ENCODE measurements around the gene KLK15.

The KLK15 gene

GRCh38 chr19:50815439-50815838 is 17.9 kb downstream of the KLK15 start:
- TF ChIP-seq REST (IDR thresholded peaks at IDR 0.05; ENCODE audit: insufficient read depth in 1 of 2, low read depth in 2 of 2, low read length in 2 of 2) (no peak), SIN3A (IDR thresholded peaks at IDR 0.05; ENCODE audit: borderline replicate concordance, insufficient read depth, low read length) (no peak)

GRCh38 chr19:50814883-50815282 is 18.5 kb downstream of the KLK15 start:
- no peak for TF ChIP-seq FOXP2 (optimal IDR thresholded peaks at IDR 0.05; ENCODE audit: borderline replicate concordance, extremely low read depth, extremely low read length, insufficient read depth)
- no peak for TF ChIP-seq TAF1 (IDR thresholded peaks at IDR 0.05; ENCODE audit: borderline replicate concordance, insufficient read depth, low read length)
- TF ChIP-seq SIN3A (IDR thresholded peaks at IDR 0.05; ENCODE audit: borderline replicate concordance, insufficient read depth, low read length), result no peak
- no peak for TF ChIP-seq REST (IDR thresholded peaks at IDR 0.05; ENCODE audit: insufficient read depth in 1 of 2, low read depth in 2 of 2, low read length in 2 of 2)
- TF ChIP-seq POLR2AphosphoS5 (IDR thresholded peaks at IDR 0.05; ENCODE audit: low read depth, low read length), result no peak

- TF ChIP-seq REST (IDR thresholded peaks at IDR 0.05; ENCODE audit: insufficient read depth in 1 of 2, low read depth in 2 of 2, low read length in 2 of 2), result no peak
- no peak for TF ChIP-seq POLR2AphosphoS5 (IDR thresholded peaks at IDR 0.05; ENCODE audit: low read depth, low read length)
- no peak for TF ChIP-seq FOXP2 (optimal IDR thresholded peaks at IDR 0.05; ENCODE audit: borderline replicate concordance, extremely low read depth, extremely low read length, insufficient read depth)
- no peak for TF ChIP-seq TAF1 (IDR thresholded peaks at IDR 0.05; ENCODE audit: borderline replicate concordance, insufficient read depth, low read length)
- no peak for TF ChIP-seq SIN3A (IDR thresholded peaks at IDR 0.05; ENCODE audit: borderline replicate concordance, insufficient read depth, low read length)
Measured at GRCh38 chr19:50812474-50812873, 20.9 kb downstream of the KLK15 start.

GRCh38 chr19:50808856-50809255 is 24.5 kb downstream of the KLK15 start:
- TF ChIP-seq TAF1 (IDR thresholded peaks at IDR 0.05; ENCODE audit: borderline replicate concordance, insufficient read depth, low read length), result no peak
- no peak for TF ChIP-seq SIN3A (IDR thresholded peaks at IDR 0.05; ENCODE audit: borderline replicate concordance, insufficient read depth, low read length)
- no peak for TF ChIP-seq FOXP2 (optimal IDR thresholded peaks at IDR 0.05; ENCODE audit: borderline replicate concordance, extremely low read depth, extremely low read length, insufficient read depth)
- TF ChIP-seq POLR2AphosphoS5 (IDR thresholded peaks at IDR 0.05; ENCODE audit: low read depth, low read length), result no peak
- TF ChIP-seq REST (IDR thresholded peaks at IDR 0.05; ENCODE audit: insufficient read depth in 1 of 2, low read depth in 2 of 2, low read length in 2 of 2), result no peak

Data from PFSK-1 (cell line).